Nasal cavity respiratory epithelium epithelial cell of viscerocranial mucosa (primary cell): ENCODE data around the gene ZNF319. TPM values are rescaled to one million over a fixed set of nuclear protein-coding genes. Genes with fewer than 3 reads are reported as not detected.

Source experiments
- total RNA-seq: library from RNA; depleted of rRNA; stranded (reverse); fragments of >200 nt; gene quantifications from 2 replicates; pipeline ENCODE4 v1.2.3, GENCODE V29; 2014

Gene ZNF319
- total RNA-seq, result 4.1 and 19.5 TPM in 2 replicates

DNA sequence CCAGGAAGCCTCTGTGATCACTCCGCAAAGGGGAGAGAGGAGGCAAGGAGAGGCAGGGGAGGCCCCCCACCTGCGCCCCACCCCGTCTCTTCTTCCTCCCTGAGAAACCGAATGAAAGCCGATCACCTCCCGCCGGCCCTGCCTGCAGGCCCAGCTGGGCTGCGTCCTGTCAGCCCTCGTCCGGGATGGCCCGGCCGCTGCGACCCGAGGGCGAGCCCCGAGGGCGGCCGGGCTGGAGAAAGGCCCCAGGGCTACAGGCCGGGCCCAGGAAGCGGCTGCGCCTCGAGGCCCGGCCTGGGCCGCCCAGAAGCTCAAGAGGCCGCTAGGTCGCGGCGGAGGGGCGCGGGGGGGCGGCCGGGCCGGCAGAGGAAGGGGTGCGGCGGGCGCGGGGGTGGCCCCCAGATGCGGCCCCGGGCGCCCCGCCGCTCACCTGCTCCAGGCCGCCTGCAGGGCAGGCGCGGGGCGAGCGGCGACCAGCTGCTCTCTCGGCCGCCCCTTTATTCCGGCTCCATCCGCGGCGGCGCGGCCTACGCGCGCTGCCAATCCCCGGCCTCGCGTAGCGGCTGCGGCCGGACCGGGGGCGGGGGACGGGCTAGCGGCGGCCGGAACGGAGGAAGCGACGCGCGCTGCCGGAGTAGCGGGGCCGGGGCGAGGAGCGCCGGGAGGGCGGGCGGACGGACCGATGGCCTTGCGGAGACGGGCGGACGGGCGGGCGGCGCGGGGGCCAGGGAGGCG, at the start of gene ZNF319:
TSS of gene ZNF319 (minus strand) at position 702 of the 735 bp plus-strand sequence. CDS start 2,407 bp downstream, outside the sequence.

GRCh38 chr16:58025351-58026138, 25.1 kb upstream of the ZNF319 start, which contains the start of gene MMP15:
Gene MMP15 (plus strand): TSS chr16:58025754. CDS start chr16:58026351, 597 bp downstream.

DNA sequence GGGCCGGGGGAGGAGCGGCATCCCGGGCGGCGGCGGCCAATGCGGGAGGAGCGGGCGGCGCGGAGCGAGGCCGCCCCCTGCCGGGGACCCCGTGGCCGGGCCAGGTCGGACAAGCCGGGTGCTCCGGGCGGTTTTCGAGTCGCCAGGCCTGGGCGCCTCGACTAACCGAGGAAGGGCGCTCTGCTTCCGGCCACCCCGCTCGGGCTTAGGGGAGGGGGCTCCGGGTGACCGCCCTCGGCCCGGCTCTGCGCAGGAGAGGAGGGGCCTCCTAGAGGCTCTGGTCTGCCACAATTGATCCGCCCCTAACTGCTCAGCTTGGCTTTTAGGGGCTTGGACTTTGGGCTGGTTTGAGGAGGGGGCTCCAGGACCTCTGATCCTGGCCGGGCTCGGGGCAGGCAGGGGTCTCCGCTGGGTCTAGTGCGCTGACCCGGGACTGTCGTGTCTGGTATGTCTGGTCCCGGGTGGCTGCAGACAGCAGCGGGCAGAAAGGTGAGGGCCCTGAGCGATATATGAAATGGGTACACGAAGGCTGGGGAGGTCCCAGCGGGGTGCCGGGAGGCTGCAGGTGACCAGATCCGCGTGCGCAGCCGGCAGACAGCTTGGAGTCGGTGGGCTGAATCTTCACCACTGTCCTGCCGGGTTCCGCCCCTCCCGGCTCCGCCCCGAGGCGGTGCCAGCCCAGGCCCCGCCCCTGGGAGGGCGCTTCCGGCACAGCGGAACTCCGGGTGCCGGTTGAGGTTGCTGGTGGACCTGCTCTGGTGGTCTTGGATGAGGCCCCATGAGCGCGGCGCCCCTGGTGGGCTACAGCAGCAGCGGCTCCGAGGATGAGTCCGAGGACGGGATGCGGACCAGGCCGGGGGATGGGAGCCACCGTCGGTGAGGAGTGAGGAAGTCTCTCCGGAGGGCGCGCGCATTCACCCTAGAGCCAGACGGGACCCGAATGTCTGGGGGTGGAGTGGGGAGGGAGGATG, 519 bp upstream of the ZNF319 start, which contains the start of gene USB1:
TSS of gene USB1 (plus strand) at position 702 of the 971 bp plus-strand sequence. CDS start at position 779, 77 bp downstream.

GRCh38 chr16:57970970-57971369, 29.5 kb downstream of the ZNF319 start, which contains the start of gene CNGB1:
Gene CNGB1 (minus strand): TSS chr16:57971128. CDS start chr16:57967286, 3,842 bp downstream.

Other genes with a start within 250 kb of the ZNF319 start
- gene KIFC3, start 198.2 kb downstream of the ZNF319 start, total RNA-seq, result 47.5 and 72.0 TPM in 2 replicates
- 0.34 and 7.3 TPM in 2 replicates for gene CNGB1, start 29.5 kb downstream of the ZNF319 start, total RNA-seq
- gene USB1, start 735 bp upstream of the ZNF319 start, total RNA-seq, result 21.9 and 118 TPM in 2 replicates
- gene MMP15, start 25.1 kb upstream of the ZNF319 start, total RNA-seq, result 11.3 and 29.3 TPM in 2 replicates
- gene CFAP20, start 128.7 kb upstream of the ZNF319 start, total RNA-seq, result 34.2 and 36.7 TPM in 2 replicates
- gene CSNK2A2, start 197.4 kb upstream of the ZNF319 start, total RNA-seq, result 40.7 and 87.4 TPM in 2 replicates